Keratinocyte (primary cell): Measurements from ENCODE around the gene ADAMTSL1. TPM values are rescaled to one million over a fixed set of nuclear protein-coding genes. Genes with fewer than 3 reads are reported as not detected.

Source experiments
- DNase-seq: peaks from one replicate; pipeline ENCODE4 v3.0.0-alpha.2; 2011; ENCODE audit warnings: low read depth, missing footprints, low spot score
- FAIRE-seq: peaks from 2 replicates; lab custom pipeline; 2011; peaks lifted over from hg19 to GRCh38; lab: Jason Lieb, UNC
- H2AFZ ChIP-seq: 2 replicates; pipeline ENCODE4 v1.6.0; 2012; ENCODE audit warnings: low read length, control low read depth, inconsistent platforms; ENCODE audit not compliant: control insufficient read depth
- H3K27ac ChIP-seq: 2 replicates; pipeline ENCODE4 v1.5.1; 2011; ENCODE audit warnings: low read length; ENCODE audit not compliant: control insufficient read depth, insufficient read depth
- H3K27me3 ChIP-seq: 3 replicates; pipeline ENCODE4 v1.6.0; 2011; ENCODE audit warnings: low read length; ENCODE audit not compliant: control insufficient read depth, insufficient read depth; ENCODE audit errors: extremely low read depth
- H3K36me3 ChIP-seq, 2 experiments: 2 replicates in 1 of 2; 3 replicates in 1 of 2; pipeline ENCODE4 v1.5.1; 2011; ENCODE audit warnings: low read length in 2 of 2, mild to moderate bottlenecking in 1 of 2; ENCODE audit not compliant: control insufficient read depth in 2 of 2, insufficient read depth in 2 of 2; ENCODE audit errors: extremely low read depth in 1 of 2
- H3K4me1 ChIP-seq: 3 replicates; pipeline ENCODE4 v1.5.1; 2011; ENCODE audit warnings: low read length; ENCODE audit not compliant: control insufficient read depth, insufficient read depth; ENCODE audit errors: extremely low read depth
- H3K4me2 ChIP-seq: 3 replicates; pipeline ENCODE4 v1.6.0; 2011; ENCODE audit warnings: low read depth, low read length; ENCODE audit not compliant: control insufficient read depth, insufficient read depth; ENCODE audit errors: extremely low read depth
- H3K4me3 ChIP-seq, 3 experiments: fragments of 200-600 bp in 1 of 3; sonication (generic) in 1 of 3; 2 replicates in 2 of 3; 3 replicates in 1 of 3; pipeline ENCODE4 v1.5.1; 2011 to 2016; ENCODE audit warnings: low read length in 3 of 3, mild to moderate bottlenecking in 3 of 3, control low read depth in 2 of 3, inconsistent platforms in 1 of 3, low read depth in 1 of 3, mixed read lengths in 1 of 3, mixed run types in 1 of 3, moderate library complexity in 1 of 3; ENCODE audit not compliant: control insufficient read depth in 2 of 3, insufficient read depth in 2 of 3; ENCODE audit errors: extremely low read depth in 1 of 3
- H3K79me2 ChIP-seq: 2 replicates; pipeline ENCODE4 v1.6.0; 2012; ENCODE audit warnings: low read length; ENCODE audit not compliant: control insufficient read depth, insufficient read depth
- H3K9ac ChIP-seq: 3 replicates; pipeline ENCODE4 v1.6.0; 2011; ENCODE audit warnings: low read length; ENCODE audit not compliant: control insufficient read depth, insufficient read depth; ENCODE audit errors: extremely low read depth
- H3K9me1 ChIP-seq: 3 replicates; pipeline ENCODE4 v1.6.0; 2011; ENCODE audit warnings: low read length; ENCODE audit not compliant: control insufficient read depth, insufficient read depth; ENCODE audit errors: extremely low read depth
- H3K9me3 ChIP-seq: 2 replicates; pipeline ENCODE4 v1.5.1; 2012; ENCODE audit warnings: low read depth, low read length; ENCODE audit not compliant: control insufficient read depth
- H4K20me1 ChIP-seq: 3 replicates; pipeline ENCODE4 v1.6.0; 2011; ENCODE audit warnings: low read length; ENCODE audit not compliant: control insufficient read depth, insufficient read depth; ENCODE audit errors: extremely low read depth
- EZH2 ChIP-seq: IDR thresholded peaks from one replicate; pipeline ENCODE4 v1.6.1; 2012; ENCODE audit warnings: inconsistent platforms, mild to moderate bottlenecking, low read length, moderate library complexity
- dilution Hi-C: fragments of 300-500 bp; cut with MboI; formaldehyde crosslinking; loops from one replicate; pipeline ENCODE4 v1.7.0; 2020; ENCODE audit warnings: low sequenced_read_pairs; ENCODE audit not compliant: extremely low pct_ligation_motif_present
- polyA plus RNA-seq, 5 experiments: library from polyadenylated mRNA; depleted of rRNA in 3 of 5; stranded (reverse) in 3 of 5; stranded (forward) in 1 of 5; unstranded in 1 of 5; fragments of >200 nt; gene quantifications; 1 replicate in 1 of 5; 2 replicates in 3 of 5; 3 replicates in 1 of 5; pipeline versions ENCODE4 v1.2.1 to v1.2.3, GENCODE V29; 2011 to 2012; ENCODE audit warnings: missing spikeins in 2 of 5, low read depth in 1 of 5, low replicate concordance in 1 of 5
- TF ChIP-seq, protein P1 (sequence below), 3 experiments: IDR thresholded peaks in 1 of 3; conservative IDR thresholded peaks in 1 of 3; optimal IDR thresholded peaks in 1 of 3; 2 replicates in 2 of 3; 3 replicates in 1 of 3; pipeline versions ENCODE3 to v1.5.1; 2011; ENCODE audit warnings: low read length in 3 of 3, mild to moderate bottlenecking in 3 of 3, moderate library complexity in 2 of 3, control low read depth in 1 of 3, inconsistent platforms in 1 of 3; ENCODE audit not compliant: insufficient read depth in 2 of 3; ENCODE audit errors: extremely low read depth in 1 of 3

Gene ADAMTSL1
- polyA plus RNA-seq, 1 donor (not counting 4 experiments of a cell fraction or from before 2014, with no cell fraction given) = 1.1 TPM

DNA sequence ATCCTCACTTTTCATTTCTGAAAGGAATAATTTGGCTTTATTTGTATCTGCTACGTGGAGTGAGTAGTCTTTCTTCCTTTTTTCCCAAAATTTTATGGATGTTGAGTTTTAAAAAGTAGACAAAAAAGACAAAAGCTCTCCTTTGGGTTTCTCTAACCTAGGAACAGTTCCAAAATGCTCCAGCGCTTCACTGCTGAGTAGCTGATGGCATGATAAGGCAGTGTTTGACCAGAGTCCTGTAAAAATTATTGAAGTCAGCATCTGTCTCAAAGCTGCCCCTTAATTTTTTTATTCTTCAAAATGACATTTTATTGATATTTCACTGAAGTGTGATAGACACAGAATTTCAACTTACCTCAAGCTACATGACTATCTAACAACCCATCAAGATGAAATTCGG, 219.0 kb downstream of the ADAMTSL1 start:
- Histone ChIP-seq H3K4me3 (no peak overlapping the region), H2AFZ (no peak overlapping the region), H3K79me2 (no peaks in the 10 kb centered on the region), H3K9ac (no peak overlapping the region), H4K20me1 (no peaks in the 10 kb centered on the region), H3K27me3 (no peaks in the 10 kb centered on the region), H3K9me1 (no peaks in the 10 kb centered on the region), H3K27ac (no peak overlapping the region), H3K4me1 (peaks cover 9% of the 10 kb centered on the region), H3K9me3 (peaks cover 3% of the 10 kb centered on the region), H3K36me3 (no peaks in the 10 kb centered on the region), H3K4me2 (no peak overlapping the region)
- no peak for DNase-seq
- no peak for TF ChIP-seq EZH2
- TF ChIP-seq, protein P1, sequence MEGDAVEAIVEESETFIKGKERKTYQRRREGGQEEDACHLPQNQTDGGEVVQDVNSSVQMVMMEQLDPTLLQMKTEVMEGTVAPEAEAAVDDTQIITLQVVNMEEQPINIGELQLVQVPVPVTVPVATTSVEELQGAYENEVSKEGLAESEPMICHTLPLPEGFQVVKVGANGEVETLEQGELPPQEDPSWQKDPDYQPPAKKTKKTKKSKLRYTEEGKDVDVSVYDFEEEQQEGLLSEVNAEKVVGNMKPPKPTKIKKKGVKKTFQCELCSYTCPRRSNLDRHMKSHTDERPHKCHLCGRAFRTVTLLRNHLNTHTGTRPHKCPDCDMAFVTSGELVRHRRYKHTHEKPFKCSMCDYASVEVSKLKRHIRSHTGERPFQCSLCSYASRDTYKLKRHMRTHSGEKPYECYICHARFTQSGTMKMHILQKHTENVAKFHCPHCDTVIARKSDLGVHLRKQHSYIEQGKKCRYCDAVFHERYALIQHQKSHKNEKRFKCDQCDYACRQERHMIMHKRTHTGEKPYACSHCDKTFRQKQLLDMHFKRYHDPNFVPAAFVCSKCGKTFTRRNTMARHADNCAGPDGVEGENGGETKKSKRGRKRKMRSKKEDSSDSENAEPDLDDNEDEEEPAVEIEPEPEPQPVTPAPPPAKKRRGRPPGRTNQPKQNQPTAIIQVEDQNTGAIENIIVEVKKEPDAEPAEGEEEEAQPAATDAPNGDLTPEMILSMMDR (optimal IDR thresholded peaks at IDR 0.05 in 1 of 3, IDR thresholded peaks at IDR 0.05 in 1 of 3, conservative IDR thresholded peaks at IDR 0.05 in 1 of 3; ENCODE audit: extremely low read depth in 1 of 3, insufficient read depth in 2 of 3, low read length in 3 of 3) = no peak
- no peak for FAIRE-seq
- dilution Hi-C loops = no loop called here

DNA sequence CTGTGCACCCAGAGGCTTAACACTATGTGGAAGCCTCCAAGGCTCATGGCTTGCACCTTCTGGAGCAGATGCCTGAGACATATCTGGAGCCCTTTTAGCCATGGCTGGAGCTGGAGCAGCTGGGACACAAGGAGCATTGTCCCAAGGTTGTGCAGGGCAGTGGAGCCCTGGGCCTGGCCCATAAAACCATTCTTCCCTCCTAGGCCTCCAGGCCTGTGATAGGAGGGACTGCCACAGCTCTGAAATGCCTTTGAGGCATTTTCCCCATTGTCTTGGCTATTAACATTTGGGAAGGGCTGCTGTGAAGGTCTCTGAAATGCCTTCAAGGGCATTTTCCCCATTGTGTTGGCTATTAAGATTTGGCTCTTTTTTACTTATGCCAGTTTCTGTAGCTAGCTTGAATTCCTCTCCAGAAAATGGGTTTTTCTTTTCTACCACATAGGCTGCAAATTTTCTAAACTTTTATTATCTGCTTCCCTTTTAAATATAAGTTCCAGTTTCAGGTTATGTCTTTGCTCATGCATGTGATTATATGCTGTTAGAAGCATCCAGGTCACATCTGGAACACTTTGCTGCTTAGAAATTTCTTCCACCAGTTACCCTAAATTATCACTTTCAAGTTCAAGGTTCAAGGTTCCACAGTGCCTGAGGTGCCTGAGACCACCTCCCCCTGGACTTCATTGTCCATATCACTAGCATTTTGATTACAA, 221.2 kb downstream of the ADAMTSL1 start:
- Histone ChIP-seq H3K27ac (no peak overlapping the region), H3K79me2 (no peaks in the 10 kb centered on the region), H3K36me3 (no peaks in the 10 kb centered on the region), H2AFZ (no peak overlapping the region), H3K9ac (no peak overlapping the region), H3K9me1 (no peaks in the 10 kb centered on the region), H3K27me3 (no peaks in the 10 kb centered on the region), H3K9me3 (peaks cover 3% of the 10 kb centered on the region), H3K4me2 (no peak overlapping the region), H3K4me3 (no peak overlapping the region), H4K20me1 (no peaks in the 10 kb centered on the region), H3K4me1 (no peaks in the 10 kb centered on the region)
- TF ChIP-seq, protein P1 (optimal IDR thresholded peaks at IDR 0.05 in 1 of 3, IDR thresholded peaks at IDR 0.05 in 1 of 3, conservative IDR thresholded peaks at IDR 0.05 in 1 of 3; ENCODE audit: extremely low read depth in 1 of 3, insufficient read depth in 2 of 3, low read length in 3 of 3) = no peak
- TF ChIP-seq EZH2 = no peak
- DNase-seq (no peak), FAIRE-seq (no peak)
- dilution Hi-C loops = no loop called here
